Activated T-cell treated with anti-CD3 and anti-CD28 coated beads, Interleukin-2, amount 50 U/mL, for 72 hours (primary cell): ENCODE results near the gene ICAM4. TPM values are rescaled to one million over a fixed set of nuclear protein-coding genes. Genes with fewer than 3 reads are reported as not detected.
"Not testable (repeated sequence)": the region's sequence is repeated elsewhere in the genome, so short reads cannot be mapped to it uniquely, and the experiment has no call there.

Experiments used
- ATAC-seq, 2 donors: fragments of 150-1000 bp; cut with Tn5 transposase; replicated peaks in 1 of 2; 2 replicates each; pipeline ENCODE4 v1.10.0; 2021; ENCODE audit warnings: moderate library complexity in 2 of 2, mild to moderate bottlenecking in 1 of 2
- DNase-seq, 2 donors: peaks; one replicate each; pipeline ENCODE4 v3.0.0; 2021 to 2022; ENCODE audit warnings: mixed read lengths in 1 of 2
- H3K27ac Mint-ChIP-seq: one replicate; pipeline ENCODE4 v1.8.0; 2022; ENCODE audit warnings: mild to moderate bottlenecking, moderate library complexity, mixed read lengths
- H3K27me3 Mint-ChIP-seq: one replicate; pipeline ENCODE4 v1.8.0; 2022; ENCODE audit warnings: low read depth, mixed read lengths
- H3K36me3 Mint-ChIP-seq, 2 donors: one replicate each; pipeline ENCODE4 v1.8.0; 2022; ENCODE audit warnings: mixed read lengths in 2 of 2, mild to moderate bottlenecking in 1 of 2; ENCODE audit not compliant: insufficient read depth in 2 of 2
- H3K4me1 Mint-ChIP-seq: one replicate; pipeline ENCODE4 v1.8.0; 2022; ENCODE audit warnings: low read depth, mixed read lengths
- H3K4me3 Mint-ChIP-seq, 2 donors: one replicate each; pipeline ENCODE4 v1.8.0; 2022; ENCODE audit warnings: mild to moderate bottlenecking in 2 of 2, mixed read lengths in 2 of 2, moderate library complexity in 2 of 2
- H3K9me3 Mint-ChIP-seq, 2 donors: one replicate each; pipeline ENCODE4 v1.8.0; 2022; ENCODE audit warnings: mixed read lengths in 2 of 2
- total RNA-seq, 2 donors: library from RNA; stranded (reverse); gene quantifications; one replicate each; pipeline ENCODE4 v1.2.3, GENCODE V29; 2022

ICAM4 gene
- total RNA-seq, 2 donors from 2014 or later: 1.5 to 1.9 TPM

DNA sequence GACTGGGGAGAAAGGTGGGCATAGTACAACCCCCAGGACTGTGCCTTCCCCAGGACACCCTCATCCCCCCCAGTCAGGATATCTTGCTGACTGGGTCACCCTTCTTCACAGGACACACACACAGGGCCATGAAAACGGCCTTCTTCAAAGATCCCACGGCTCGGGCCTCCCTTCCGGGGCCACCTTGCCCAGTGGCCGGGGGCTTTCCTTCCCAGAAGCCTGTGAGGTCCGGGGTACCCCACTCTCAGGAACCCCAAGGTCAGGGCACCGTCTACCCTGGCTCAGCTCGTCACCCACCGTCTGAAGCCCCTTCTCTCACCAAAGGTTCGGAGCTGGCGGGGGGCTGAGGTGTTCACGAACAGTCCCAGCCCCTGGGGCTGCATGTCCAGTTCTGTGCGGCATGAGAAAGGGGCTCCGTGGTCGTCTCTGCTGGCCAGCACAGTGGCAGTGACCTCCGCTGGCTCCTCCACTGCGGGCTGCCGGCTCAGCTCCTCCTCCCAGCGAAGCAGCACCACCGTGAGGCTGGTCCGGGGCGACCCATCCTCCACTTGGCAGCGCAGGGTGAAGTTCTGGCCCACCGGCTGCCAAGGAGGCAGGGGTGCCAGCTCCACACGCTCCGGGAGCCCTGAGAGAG is 48.7 kb downstream of the ICAM4 start:
- Mint-ChIP-seq H3K9me3 (no peaks in the 10 kb centered on the region), H3K4me3 (peak overlapping the region in 1 of 2 donors; percentile 44), H3K27ac (no peak overlapping the region), H3K27me3 (no peaks in the 10 kb centered on the region), H3K4me1 (peaks cover 65% of the 10 kb centered on the region), H3K36me3 (peaks cover 6% of the 10 kb centered on the region in 2 donors)
- DNase-seq (no peak), ATAC-seq (no peak)

DNA sequence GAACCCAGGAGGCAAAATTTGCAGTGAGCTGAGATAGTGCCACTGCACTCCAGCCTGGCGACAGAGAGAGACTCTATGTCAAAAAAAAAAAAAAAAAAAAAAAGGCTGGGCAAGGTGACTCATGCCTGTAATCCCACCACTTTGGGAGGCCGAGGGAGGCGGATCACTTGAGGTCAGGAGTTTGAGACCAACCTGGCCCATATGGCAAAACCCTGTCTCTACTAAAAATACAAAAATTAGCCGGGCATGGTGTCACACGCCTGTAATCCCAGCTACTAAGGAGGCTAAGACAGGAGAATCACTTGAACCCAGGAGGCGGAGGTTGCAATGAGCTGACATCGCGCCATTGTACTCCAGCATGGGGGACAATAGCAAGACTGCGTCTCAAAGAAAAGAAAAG is 50.0 kb downstream of the ICAM4 start:
- not testable (repeated sequence) for H3K27me3 Mint-ChIP-seq, DNase-seq, H3K36me3 Mint-ChIP-seq, ATAC-seq, H3K9me3 Mint-ChIP-seq
- Mint-ChIP-seq H3K4me3 (peak overlapping the region in 1 of 2 donors; percentile 22), H3K4me1 (peaks cover 69% of the 10 kb centered on the region), H3K27ac (peak overlapping the region; percentile 12)

Other genes starting within 250 kb of the ICAM4 start
- 10 to 100 TPM; 55.0 to 70.4 TPM for gene SHFL, start 200.6 kb upstream of the ICAM4 start, total RNA-seq
- 10 to 100 TPM; 13.2 to 17.6 TPM for gene ANGPTL6, start 184.3 kb upstream of the ICAM4 start, total RNA-seq
- gene PPAN, start 180.6 kb upstream of the ICAM4 start, total RNA-seq: 100 to 1,000 TPM; 106 to 117 TPM
- 10 to 100 TPM; 65.4 to 73.9 TPM for gene P2RY11, start 175.3 kb upstream of the ICAM4 start, total RNA-seq
- gene EIF3G, start 167.1 kb upstream of the ICAM4 start, total RNA-seq: 100 to 1,000 TPM; 277 to 278 TPM
- 100 to 1,000 TPM; 294 to 304 TPM for gene DNMT1, start 92.0 kb upstream of the ICAM4 start, total RNA-seq
- 10 to 100 TPM; 11.5 to 11.6 TPM for gene S1PR2, start 55.6 kb upstream of the ICAM4 start, total RNA-seq
- 10 to 100 TPM; 83.2 to 93.6 TPM for gene MRPL4, start 34.7 kb upstream of the ICAM4 start, total RNA-seq
- gene ICAM1, start 15.8 kb upstream of the ICAM4 start, total RNA-seq: 10 to 100 TPM; 20.7 to 40.1 TPM
- gene ICAM5, start 3.0 kb downstream of the ICAM4 start, total RNA-seq: 1 to 10 TPM; 3.1 to 3.8 TPM
- 1 to 10 TPM; 5.9 TPM for gene ZGLP1, start 22.9 kb downstream of the ICAM4 start, total RNA-seq
- 10 to 100 TPM; 13.0 to 16.3 TPM for gene FDX2, start 29.1 kb downstream of the ICAM4 start, total RNA-seq
- 10 to 100 TPM; 60.2 to 68.3 TPM for gene RAVER1, start 46.6 kb downstream of the ICAM4 start, total RNA-seq
- 100 to 1,000 TPM; 163 to 183 TPM for gene ICAM3, start 52.7 kb downstream of the ICAM4 start, total RNA-seq
- 100 to 1,000 TPM; 174 to 222 TPM for gene TYK2, start 93.6 kb downstream of the ICAM4 start, total RNA-seq
- gene CDC37, start 116.6 kb downstream of the ICAM4 start, total RNA-seq: 100 to 1,000 TPM; 128 to 137 TPM
- 10 to 100 TPM; 21.8 to 36.8 TPM for gene PDE4A, start 133.6 kb downstream of the ICAM4 start, total RNA-seq
- 10 to 100 TPM; 65.2 to 70.7 TPM for gene KEAP1, start 216.4 kb downstream of the ICAM4 start, total RNA-seq
- 1 to 10 TPM in 1 of 2 donors, under 1 TPM in 1; 0.19 to 1.8 TPM for gene S1PR5, start 230.5 kb downstream of the ICAM4 start, total RNA-seq